ENCODE data around the gene NRXN2.
"Not testable (repeated sequence)": the region's sequence is repeated elsewhere in the genome, so short reads cannot be mapped to it uniquely, and the experiment has no call there.

The NRXN2 gene

DNA sequence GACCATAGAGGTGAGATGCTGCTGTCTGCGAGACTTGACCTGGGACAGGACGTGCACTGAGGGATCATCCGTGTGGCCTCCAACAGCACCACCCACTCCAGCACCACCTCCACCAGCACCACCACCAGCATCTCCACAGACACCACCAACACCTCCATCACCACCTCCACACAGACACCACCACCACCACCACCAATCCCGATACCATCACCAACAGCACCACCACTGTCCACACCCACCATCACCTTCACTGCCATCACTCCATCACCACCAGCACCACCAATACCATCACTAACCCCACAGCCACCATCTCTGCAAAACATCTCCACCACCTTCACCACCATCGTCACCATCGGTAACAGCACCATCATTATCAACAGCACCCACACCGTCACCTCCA lies 158.6 kb downstream of the NRXN2 start:
- no peak for DNase-seq (ENCODE audit: low spot score)

DNA sequence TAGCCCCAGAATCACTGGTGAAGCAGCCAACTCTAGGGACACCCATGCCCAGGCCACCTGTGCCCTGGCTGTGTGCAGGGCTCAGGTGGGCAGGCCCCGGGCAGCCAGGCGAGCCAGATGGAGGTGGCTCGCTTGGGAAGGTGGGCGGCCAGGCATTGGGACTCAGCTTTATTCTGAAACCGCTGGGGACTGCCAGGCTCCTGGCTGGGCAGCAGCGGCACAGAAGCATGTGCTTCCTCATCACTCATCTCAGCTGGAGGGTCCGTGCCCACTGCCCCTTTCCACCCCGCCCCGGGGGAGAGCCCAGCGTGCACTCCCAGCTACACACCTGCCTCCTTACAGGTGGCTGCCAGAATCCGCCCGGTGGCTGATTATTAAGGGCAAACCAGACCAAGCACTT lies 159.0 kb downstream of the NRXN2 start:
- no peak for DNase-seq (ENCODE audit: low spot score)

DNA sequence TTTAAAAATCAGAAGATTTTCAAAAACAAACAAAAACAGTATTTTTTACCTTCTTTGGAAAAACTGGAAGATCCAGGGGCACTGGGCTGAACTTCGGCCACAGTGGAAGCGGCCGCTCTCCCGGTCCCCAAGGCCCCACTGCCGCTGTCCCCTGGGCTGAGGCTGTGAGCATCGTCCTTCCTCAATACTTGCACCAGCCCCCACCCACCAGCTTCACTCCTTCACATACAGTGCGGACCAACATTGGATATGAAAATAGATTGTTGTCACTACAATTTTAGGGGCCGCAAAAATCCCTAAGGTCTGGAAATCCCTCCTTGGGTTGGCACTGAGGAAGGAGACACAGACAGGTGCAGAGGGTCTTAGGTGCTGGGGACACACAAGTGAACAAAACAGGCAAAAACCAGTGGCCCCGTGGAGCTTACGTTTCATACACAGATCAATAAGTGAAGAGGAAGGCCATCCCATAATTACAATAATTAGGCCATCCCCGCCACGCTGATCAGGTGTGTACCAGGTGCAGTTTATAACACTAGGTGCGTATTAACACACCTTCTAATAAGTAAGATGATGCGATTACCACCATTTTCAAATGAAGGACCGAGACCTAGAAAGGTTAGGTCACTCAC lies 160.2 kb downstream of the NRXN2 start:
- no peak for DNase-seq (ENCODE audit: low spot score)

DNA sequence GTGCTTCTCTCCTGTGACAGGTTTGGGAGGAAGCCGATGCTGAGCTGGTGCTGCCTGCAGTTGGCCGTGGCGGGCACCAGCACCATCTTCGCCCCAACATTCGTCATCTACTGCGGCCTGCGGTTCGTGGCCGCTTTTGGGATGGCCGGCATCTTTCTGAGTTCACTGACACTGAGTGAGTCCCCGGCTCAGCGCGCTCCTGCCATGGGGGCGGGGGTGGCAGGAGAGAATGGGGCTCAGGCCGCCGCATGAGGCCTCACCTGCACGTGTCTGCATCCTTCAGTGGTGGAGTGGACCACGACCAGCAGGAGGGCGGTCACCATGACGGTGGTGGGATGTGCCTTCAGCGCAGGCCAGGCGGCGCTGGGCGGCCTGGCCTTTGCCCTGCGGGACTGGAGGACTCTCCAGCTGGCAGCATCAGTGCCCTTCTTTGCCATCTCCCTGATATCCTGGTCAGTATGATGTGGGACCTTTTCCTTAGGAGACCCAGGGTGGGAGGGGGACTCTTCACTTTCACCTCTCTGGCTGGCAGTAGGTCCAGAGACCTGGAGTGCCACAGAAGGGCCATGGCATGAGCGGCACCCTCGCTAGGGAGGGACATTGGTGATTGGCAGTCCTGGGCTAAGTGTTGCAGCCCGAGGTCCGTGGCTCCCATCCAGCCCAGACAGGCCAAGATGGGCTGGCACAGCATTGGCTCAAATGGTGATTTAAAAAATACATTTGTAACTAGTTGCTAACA lies 160.8 kb downstream of the NRXN2 start:
- no peak for DNase-seq (ENCODE audit: low spot score)

DNA sequence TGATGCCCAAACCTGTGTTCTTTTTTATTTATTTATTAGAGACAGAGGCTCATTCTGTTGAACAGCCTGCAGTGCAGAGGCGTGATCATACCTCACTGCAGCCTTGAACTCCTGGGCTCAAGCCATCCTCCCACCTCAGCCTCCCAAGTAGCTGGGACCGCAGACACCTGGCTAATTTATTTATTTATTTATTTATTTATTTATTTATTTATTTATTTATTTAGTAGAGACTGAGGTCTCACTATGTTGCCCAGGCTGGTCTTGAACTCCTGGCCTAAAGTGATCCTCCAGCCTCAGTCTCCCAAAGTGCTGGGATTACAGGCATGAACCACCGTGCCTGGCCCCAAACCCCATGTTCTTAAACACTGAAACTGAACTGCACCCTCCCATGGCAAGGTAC lies 161.6 kb downstream of the NRXN2 start:
- DNase-seq (ENCODE audit: low spot score), result not testable (repeated sequence)

DNA sequence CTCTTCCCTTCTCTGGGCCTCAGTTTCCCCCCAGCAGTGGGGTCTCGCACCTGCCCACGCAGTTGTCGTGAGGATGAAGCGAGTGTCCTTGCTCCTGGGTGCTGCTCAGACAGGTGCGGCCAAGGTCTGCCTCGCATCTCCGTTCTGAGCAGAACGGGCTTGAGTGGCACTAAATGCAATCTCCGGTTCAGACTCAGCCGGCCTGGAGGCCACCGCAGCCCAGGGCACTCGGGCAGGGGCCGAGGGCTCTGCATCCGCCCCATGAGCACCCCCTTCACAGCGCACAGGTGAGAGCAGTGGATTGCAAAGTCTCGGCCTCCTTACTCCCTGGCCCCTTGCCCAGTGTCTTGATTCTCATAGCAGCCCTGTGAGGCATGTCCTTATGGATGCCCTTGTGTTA lies 162.1 kb downstream of the NRXN2 start:
- no peak for DNase-seq (ENCODE audit: low spot score)

DNA sequence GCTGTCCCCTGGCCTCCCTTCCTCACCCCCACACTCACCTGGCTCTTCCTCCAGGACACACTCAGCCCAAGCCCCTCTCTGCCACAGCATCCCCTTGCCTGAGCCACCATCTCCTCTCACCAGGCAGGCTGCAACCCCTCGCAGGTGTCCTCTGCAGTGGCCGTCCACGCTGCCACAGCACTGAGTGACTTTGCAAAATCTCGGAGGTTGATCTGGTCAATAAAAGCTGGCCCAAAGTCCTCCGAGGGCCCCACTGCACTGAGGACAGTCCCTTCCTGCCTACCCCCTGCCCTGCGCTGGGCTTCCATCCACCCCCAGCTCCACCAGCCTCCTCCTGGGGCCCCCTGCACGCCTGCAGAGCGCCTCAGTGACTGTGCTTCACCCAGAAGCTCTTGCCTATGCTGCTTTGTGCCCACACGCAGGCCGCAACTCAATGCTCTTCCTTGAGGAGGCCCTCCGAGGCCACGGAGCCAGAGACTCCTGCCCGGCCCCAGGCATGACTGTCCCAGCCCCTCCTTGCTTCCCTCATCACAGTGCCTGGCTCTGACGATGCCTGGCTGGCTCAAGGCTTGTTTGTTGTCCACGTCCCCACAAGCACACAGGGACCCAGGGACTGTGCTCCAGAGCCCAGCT lies 162.7 kb downstream of the NRXN2 start:
- DNase-seq (ENCODE audit: low spot score), result no peak

DNA sequence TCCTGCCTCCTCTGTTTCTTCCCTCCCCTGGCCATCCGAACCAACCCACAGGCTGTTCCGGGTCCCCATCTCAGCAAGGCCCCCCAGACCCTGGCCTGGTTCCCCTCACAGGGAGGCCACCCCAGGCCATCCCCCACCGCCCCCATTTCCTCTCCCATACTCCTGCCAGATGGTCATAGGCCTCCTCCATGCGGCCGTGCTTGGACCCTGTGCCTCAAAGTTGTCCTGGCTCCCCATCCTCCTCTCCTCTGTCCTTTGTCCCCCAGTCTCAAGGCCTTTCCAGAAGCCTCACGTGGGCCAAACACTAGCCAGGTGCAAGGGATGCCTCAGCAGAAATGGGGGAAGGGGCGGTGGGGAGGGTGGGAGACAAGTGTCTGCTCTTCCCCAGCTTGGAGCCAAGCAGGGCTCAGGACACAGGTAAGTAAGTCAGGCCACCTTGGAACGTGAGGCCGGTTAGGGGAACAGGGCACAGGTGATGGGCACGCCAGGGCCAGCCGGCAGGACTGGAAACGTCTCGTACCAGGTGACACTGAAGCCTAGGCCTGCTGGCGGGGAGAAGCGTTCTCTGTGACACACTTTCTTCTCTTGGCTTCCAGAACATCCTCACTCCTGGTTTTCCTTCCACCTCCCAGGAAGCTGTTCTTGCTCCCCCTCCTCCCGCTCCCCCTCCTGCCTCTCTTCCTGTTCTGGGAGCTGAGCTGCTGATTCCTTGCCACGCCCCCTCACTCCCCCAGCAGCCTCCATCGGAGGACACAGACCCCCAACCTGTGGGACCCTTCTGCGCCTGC lies 163.5 kb downstream of the NRXN2 start:
- no peak for DNase-seq (ENCODE audit: low spot score)

DNA sequence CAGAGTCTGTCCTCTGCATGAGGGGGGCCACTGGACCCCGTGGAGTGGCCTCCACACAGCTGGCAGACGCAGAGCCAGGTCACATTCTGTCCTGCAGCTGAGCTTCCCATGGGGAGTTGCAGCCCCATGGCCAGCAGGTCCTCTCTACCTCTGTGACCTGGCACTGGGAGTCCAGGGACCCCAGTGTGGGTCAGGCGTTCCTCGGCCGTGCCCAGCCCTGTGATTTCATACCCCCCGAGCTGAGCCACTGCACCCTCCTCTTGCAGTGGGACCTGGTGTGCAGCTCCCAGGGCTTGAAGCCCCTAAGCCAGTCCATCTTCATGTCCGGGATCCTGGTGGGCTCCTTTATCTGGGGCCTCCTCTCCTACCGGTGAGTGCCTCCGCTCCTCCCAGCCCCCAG lies 164.1 kb downstream of the NRXN2 start:
- DNase-seq (ENCODE audit: low spot score), result no peak

DNA sequence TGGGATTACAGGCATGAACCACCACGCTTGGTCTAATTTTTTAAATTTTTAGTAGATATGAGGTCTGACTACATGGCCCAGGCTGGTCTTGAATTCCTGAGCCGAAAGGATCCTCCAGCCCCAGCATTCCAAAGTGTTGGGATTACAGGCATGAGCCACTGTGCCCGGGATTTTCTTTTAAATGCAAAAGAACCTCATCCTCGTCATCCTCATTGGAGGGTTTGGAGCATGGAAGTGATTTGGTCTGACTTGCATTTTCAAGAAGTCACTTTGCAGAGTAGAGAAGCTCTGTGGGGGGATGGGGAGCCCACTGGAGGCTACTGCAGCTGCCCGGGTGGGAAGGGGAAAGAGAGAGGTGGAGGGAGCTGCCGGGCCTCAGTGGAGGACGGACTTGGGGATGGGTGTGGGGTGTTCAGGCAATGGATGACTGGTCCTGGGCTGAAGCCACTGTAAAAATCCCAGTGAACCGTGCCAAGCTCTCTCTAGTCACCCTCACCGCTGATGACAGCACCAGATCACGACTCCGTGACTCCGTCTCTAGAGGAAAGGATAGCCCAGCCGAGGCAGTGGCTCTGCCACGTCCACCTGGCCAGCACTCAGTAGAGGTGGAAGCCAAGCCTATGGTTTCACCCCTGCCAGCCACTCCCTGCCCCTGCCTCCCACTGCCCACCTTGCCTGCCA lies 164.8 kb downstream of the NRXN2 start:
- DNase-seq (ENCODE audit: low spot score), result no peak

DNA sequence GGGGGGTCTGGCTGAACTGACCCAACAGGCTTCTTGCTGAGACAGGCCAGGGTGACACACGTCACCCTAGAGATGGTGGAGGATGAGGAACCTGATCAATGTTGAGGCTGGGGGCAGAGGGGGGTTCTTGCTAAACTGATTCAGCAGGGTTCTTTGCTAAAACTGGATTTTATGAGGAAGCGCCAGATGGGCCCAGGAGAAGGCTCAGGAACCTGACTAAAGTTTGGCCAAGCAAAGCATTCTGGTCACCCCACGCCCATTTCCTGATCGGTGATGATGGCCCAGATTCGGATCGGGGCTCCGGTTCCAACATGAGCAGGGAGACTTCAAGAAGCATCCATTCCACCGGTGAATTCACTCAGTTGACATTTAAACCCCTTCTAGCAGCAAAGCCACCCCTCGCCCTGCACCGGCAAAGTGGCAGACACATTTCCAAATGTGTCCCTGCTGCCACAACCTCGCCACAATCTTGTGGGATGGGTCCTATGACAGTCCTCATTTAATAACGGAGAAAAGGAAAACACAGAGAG lies 166.2 kb downstream of the NRXN2 start:
- DNase-seq (ENCODE audit: low spot score), result no peak
